ENCODE measurements around the gene CERS6.

The CERS6 gene

GRCh38 chr2:168702579-168702978 lies 246.5 kb downstream of the CERS6 start:
- no peak for DNase-seq (ENCODE audit: low spot score)

- no peak for DNase-seq (ENCODE audit: low spot score)
These were observed 247.9 kb downstream of the CERS6 start for GRCh38 chr2:168703926-168704325.

- DNase-seq (ENCODE audit: low spot score), result no peak
These were observed 249.7 kb downstream of the CERS6 start for GRCh38 chr2:168705534-168706470.

- DNase-seq (ENCODE audit: low spot score), result no peak
These were observed 250.7 kb downstream of the CERS6 start for GRCh38 chr2:168706806-168707205.

GRCh38 chr2:168708080-168708479 lies 252.0 kb downstream of the CERS6 start:
- DNase-seq (ENCODE audit: low spot score), result no peak

- DNase-seq (ENCODE audit: low spot score), result no peak
These were observed 254.8 kb downstream of the CERS6 start for GRCh38 chr2:168710754-168711467.

GRCh38 chr2:168712053-168712452 lies 256.0 kb downstream of the CERS6 start:
- DNase-seq (ENCODE audit: low spot score), result no peak

GRCh38 chr2:168713325-168713724 lies 257.3 kb downstream of the CERS6 start:
- DNase-seq (ENCODE audit: low spot score), result no peak

- no peak for DNase-seq (ENCODE audit: low spot score)
These were observed 259.8 kb downstream of the CERS6 start for GRCh38 chr2:168715849-168716248.

GRCh38 chr2:168716839-168717238 lies 260.8 kb downstream of the CERS6 start:
- DNase-seq (ENCODE audit: low spot score), result no peak

GRCh38 chr2:168717790-168718502 lies 261.9 kb downstream of the CERS6 start:
- DNase-seq (ENCODE audit: low spot score), result no peak

- DNase-seq (ENCODE audit: low spot score), result no peak
These were observed 262.6 kb downstream of the CERS6 start for GRCh38 chr2:168718622-168719021.

GRCh38 chr2:168719446-168719845 lies 263.4 kb downstream of the CERS6 start:
- no peak for DNase-seq (ENCODE audit: low spot score)

GRCh38 chr2:168722592-168722991 lies 266.5 kb downstream of the CERS6 start:
- no peak for DNase-seq (ENCODE audit: low spot score)

- DNase-seq (ENCODE audit: low spot score), result no peak
These were observed 267.3 kb downstream of the CERS6 start for GRCh38 chr2:168723275-168723899.

GRCh38 chr2:168726375-168726774 lies 270.3 kb downstream of the CERS6 start:
- no peak for DNase-seq (ENCODE audit: low spot score)

GRCh38 chr2:168727904-168728470 lies 271.9 kb downstream of the CERS6 start:
- no peak for DNase-seq (ENCODE audit: low spot score)

GRCh38 chr2:168729455-168729854 lies 273.4 kb downstream of the CERS6 start:
- no peak for DNase-seq (ENCODE audit: low spot score)

GRCh38 chr2:168730344-168730743 lies 274.3 kb downstream of the CERS6 start:
- no peak for DNase-seq (ENCODE audit: low spot score)

- no peak for DNase-seq (ENCODE audit: low spot score)
These were observed 274.9 kb downstream of the CERS6 start for GRCh38 chr2:168731002-168731401.

GRCh38 chr2:168731616-168732015 lies 275.5 kb downstream of the CERS6 start:
- no peak for DNase-seq (ENCODE audit: low spot score)

- no peak for DNase-seq (ENCODE audit: low spot score)
These were observed 276.0 kb downstream of the CERS6 start for GRCh38 chr2:168732100-168732499.
